Glutamatergic neuron (in vitro differentiated cells): ENCODE results near the gene SOD1. TPM values are rescaled to one million over a fixed set of nuclear protein-coding genes. Genes with fewer than 3 reads are reported as not detected.

ENCODE experiments used
- DNase-seq: peaks from one replicate; pipeline ENCODE4 v3.0.0; 2022
- H3K27ac Mint-ChIP-seq: one replicate; pipeline ENCODE4 v1.8.0; 2020; ENCODE audit warnings: mild to moderate bottlenecking, mixed read lengths, inconsistent platforms; ENCODE audit not compliant: unreplicated experiment
- H3K27me3 Mint-ChIP-seq: one replicate; pipeline ENCODE4 v1.8.0; 2020; ENCODE audit warnings: mild to moderate bottlenecking, moderate library complexity, mixed read lengths, inconsistent platforms; ENCODE audit not compliant: unreplicated experiment
- H3K36me3 Mint-ChIP-seq: one replicate; pipeline ENCODE4 v1.8.0; 2020; ENCODE audit warnings: mild to moderate bottlenecking, mixed read lengths, inconsistent platforms; ENCODE audit not compliant: unreplicated experiment
- H3K4me1 Mint-ChIP-seq: one replicate; pipeline ENCODE4 v1.8.0; 2020; ENCODE audit warnings: mild to moderate bottlenecking, low read depth, mixed read lengths, inconsistent platforms; ENCODE audit not compliant: unreplicated experiment
- H3K4me3 Mint-ChIP-seq: one replicate; pipeline ENCODE4 v1.8.0; 2020; ENCODE audit warnings: mild to moderate bottlenecking, mixed read lengths, inconsistent platforms; ENCODE audit not compliant: unreplicated experiment
- H3K9me3 Mint-ChIP-seq: one replicate; pipeline ENCODE4 v1.8.0; 2020; ENCODE audit warnings: mild to moderate bottlenecking, moderate library complexity, mixed read lengths, inconsistent platforms; ENCODE audit not compliant: unreplicated experiment
- CTCF ChIP-seq: fragments of 200-600 bp; sonication (generic); IDR thresholded peaks from one replicate; pipeline ENCODE4 v1.5.0; 2021; ENCODE audit not compliant: partially characterized antibody, unreplicated experiment
- total RNA-seq: library from RNA; stranded (reverse); fragmentation: NEBNext Ultra II Directional; extraction: Animal tissue kit (Norgen Biotek cat#: 25700); gene quantifications from one replicate; pipeline ENCODE4 v1.2.1, GENCODE V29; 2021; ENCODE audit not compliant: unreplicated experiment

The SOD1 gene
- total RNA-seq, 1 donor from 2014 or later = 93.7 TPM

GRCh38 chr21:31698461-31698860 lies 39.0 kb downstream of the SOD1 start:
- H3K9me3 Mint-ChIP-seq = no peaks in the 10 kb centered on the region
- no peaks in the 10 kb centered on the region for H3K4me1 Mint-ChIP-seq
- no peak for TF ChIP-seq CTCF
- H3K27me3 Mint-ChIP-seq = no peaks in the 10 kb centered on the region
- no peak overlapping the region for H3K4me3 Mint-ChIP-seq
- DNase-seq = no peak
- H3K27ac Mint-ChIP-seq = no peak overlapping the region
- no peaks in the 10 kb centered on the region for H3K36me3 Mint-ChIP-seq

GRCh38 chr21:31700040-31700439 lies 40.5 kb downstream of the SOD1 start:
- no peaks in the 10 kb centered on the region for H3K27me3 Mint-ChIP-seq
- H3K4me3 Mint-ChIP-seq = no peak overlapping the region
- H3K27ac Mint-ChIP-seq = no peak overlapping the region
- DNase-seq = no peak
- H3K36me3 Mint-ChIP-seq = no peaks in the 10 kb centered on the region
- TF ChIP-seq CTCF = no peak
- H3K4me1 Mint-ChIP-seq = no peaks in the 10 kb centered on the region
- H3K9me3 Mint-ChIP-seq = no peaks in the 10 kb centered on the region

- DNase-seq = no peak
- Mint-ChIP-seq H3K9me3 (no peaks in the 10 kb centered on the region), H3K4me3 (no peak overlapping the region)
Observed at GRCh38 chr21:31706562-31706961, 47.1 kb downstream of the SOD1 start.

GRCh38 chr21:31707499-31707898 lies 48.0 kb downstream of the SOD1 start:
- H3K4me1 Mint-ChIP-seq = peaks cover 6% of the 10 kb centered on the region
- no peak for DNase-seq
- no peak overlapping the region for H3K27ac Mint-ChIP-seq
- no peaks in the 10 kb centered on the region for H3K9me3 Mint-ChIP-seq
- H3K27me3 Mint-ChIP-seq = no peaks in the 10 kb centered on the region
- no peak overlapping the region for H3K4me3 Mint-ChIP-seq
- H3K36me3 Mint-ChIP-seq = no peaks in the 10 kb centered on the region
- TF ChIP-seq CTCF = no peak

More at GRCh38 chr21:31706562-31706961, 47.1 kb downstream of the SOD1 start:
- H3K27ac Mint-ChIP-seq = no peak overlapping the region
- H3K27me3 Mint-ChIP-seq = no peaks in the 10 kb centered on the region
- no peaks in the 10 kb centered on the region for H3K36me3 Mint-ChIP-seq
- TF ChIP-seq CTCF = no peak
- peaks cover 6% of the 10 kb centered on the region for H3K4me1 Mint-ChIP-seq

GRCh38 chr21:31708541-31708940 lies 49.0 kb downstream of the SOD1 start:
- Mint-ChIP-seq H3K4me1 (peaks cover 7% of the 10 kb centered on the region), H3K36me3 (no peaks in the 10 kb centered on the region), H3K9me3 (no peaks in the 10 kb centered on the region), H3K27me3 (no peaks in the 10 kb centered on the region), H3K27ac (no peak overlapping the region), H3K4me3 (no peak overlapping the region)
- no peak for TF ChIP-seq CTCF
- DNase-seq = no peak
